ENCODE measurements around the gene HP. TPM values are rescaled to one million over a fixed set of nuclear protein-coding genes. Genes with fewer than 3 reads are reported as not detected.

Gene HP
- total and polyA plus RNA-seq, 2 of the 13 experiments (the other 11 are each of a cell fraction or from before 2014, with no cell fraction given) = 387 to 524 TPM

- peak; percentile 42; the same call in 1 of the 2 replicates for TF ChIP-seq ERF (CRISPR knock-in tag; IDR thresholded peaks at IDR 0.05)
- TF ChIP-seq NRL (CRISPR knock-in tag; IDR thresholded peaks at IDR 0.05; ENCODE audit: borderline replicate concordance) = no peak
- TF ChIP-seq ZNF747 (CRISPR knock-in tag; IDR thresholded peaks at IDR 0.05; ENCODE audit: borderline replicate concordance) = 0 out of 2 replicates have a peak, but pooled peaks have one; percentile 40
- TF ChIP-seq ZMYM4 (CRISPR knock-in tag; IDR thresholded peaks at IDR 0.05) = peak; percentile 92
- no peak for TF ChIP-seq ZFP41 (CRISPR knock-in tag; IDR thresholded peaks at IDR 0.05; ENCODE audit: borderline replicate concordance)
- TF ChIP-seq ZBTB42 (CRISPR knock-in tag; IDR thresholded peaks at IDR 0.05) = no peak
- TF ChIP-seq ZNF720 (CRISPR knock-in tag; IDR thresholded peaks at IDR 0.05) = no peak
- no peak for TF ChIP-seq NPAS2 (CRISPR knock-in tag; IDR thresholded peaks at IDR 0.05; ENCODE audit: borderline replicate concordance)
- no peak for TF ChIP-seq ZNF772 (CRISPR knock-in tag; IDR thresholded peaks at IDR 0.05)
- TF ChIP-seq NR3C1 (CRISPR knock-in tag; IDR thresholded peaks at IDR 0.05) = no peak
- peak; percentile 77; the same call in 1 of the 2 replicates for TF ChIP-seq KAT8 (CRISPR knock-in tag; IDR thresholded peaks at IDR 0.05)
- no peak for TF ChIP-seq SUZ12 (IDR thresholded peaks at IDR 0.05; ENCODE audit: low read depth, low read length)
- TF ChIP-seq HOXA3 (CRISPR knock-in tag; IDR thresholded peaks at IDR 0.05) = peak; percentile 93
- TF ChIP-seq HMGA1 (CRISPR knock-in tag; conservative IDR thresholded peaks at IDR 0.05) = no peak
- TF ChIP-seq MTA1 (CRISPR knock-in tag; IDR thresholded peaks at IDR 0.05; ENCODE audit: borderline replicate concordance) = no peak
- TF ChIP-seq RBAK (CRISPR knock-in tag; IDR thresholded peaks at IDR 0.05) = no peak
- TF ChIP-seq SIX1 (CRISPR knock-in tag; IDR thresholded peaks at IDR 0.05; ENCODE audit: borderline replicate concordance) = peak; percentile 37; the same call in 1 of the 2 replicates
- TF ChIP-seq NR1H2 (CRISPR knock-in tag; IDR thresholded peaks at IDR 0.05; ENCODE audit: borderline replicate concordance, low read depth) = no peak
- TF ChIP-seq ZSCAN9 (CRISPR knock-in tag; IDR thresholded peaks at IDR 0.05; ENCODE audit: borderline replicate concordance) = 0 out of 2 replicates have a peak, but pooled peaks have one; percentile 35
- no peak for TF ChIP-seq GMEB2 (CRISPR knock-in tag; IDR thresholded peaks at IDR 0.05; ENCODE audit: low read depth)
- TF ChIP-seq MAFF (IDR thresholded peaks at IDR 0.05; ENCODE audit: low read depth, low read length) = no peak
- TF ChIP-seq KLF15 (CRISPR knock-in tag; IDR thresholded peaks at IDR 0.05; ENCODE audit: borderline replicate concordance) = no peak
- TF ChIP-seq ASH2L (IDR thresholded peaks at IDR 0.05; ENCODE audit: insufficient read length, low read depth, low read length) = no peak
- 0 out of 2 replicates have a peak, but pooled peaks have one; percentile 3 for TF ChIP-seq SMC3 (IDR thresholded peaks at IDR 0.05; ENCODE audit: low read length)
- no peak for TF ChIP-seq ZNF317 (CRISPR knock-in tag; IDR thresholded peaks at IDR 0.05)
- no peak for TF ChIP-seq MTF2 (CRISPR knock-in tag; IDR thresholded peaks at IDR 0.05; ENCODE audit: borderline replicate concordance)
- TF ChIP-seq DNMT1 (CRISPR knock-in tag; IDR thresholded peaks at IDR 0.05) = no peak
- peak; percentile 61 for TF ChIP-seq FOSL2 (CRISPR knock-in tag; IDR thresholded peaks at IDR 0.05)
- TF ChIP-seq SCMH1 (CRISPR knock-in tag; IDR thresholded peaks at IDR 0.05; ENCODE audit: borderline replicate concordance) = no peak
- TF ChIP-seq LCORL (IDR thresholded peaks at IDR 0.05) = no peak
- peak; percentile 49; the same call in 1 of the 2 replicates for TF ChIP-seq LCORL (CRISPR knock-in tag; IDR thresholded peaks at IDR 0.05)
These were observed 18.4 kb downstream of the HP start (continued) for GRCh38 chr16:72072514-72073342.

Data from HepG2 (cell line).